ENCODE results near the gene ART4.

DNA sequence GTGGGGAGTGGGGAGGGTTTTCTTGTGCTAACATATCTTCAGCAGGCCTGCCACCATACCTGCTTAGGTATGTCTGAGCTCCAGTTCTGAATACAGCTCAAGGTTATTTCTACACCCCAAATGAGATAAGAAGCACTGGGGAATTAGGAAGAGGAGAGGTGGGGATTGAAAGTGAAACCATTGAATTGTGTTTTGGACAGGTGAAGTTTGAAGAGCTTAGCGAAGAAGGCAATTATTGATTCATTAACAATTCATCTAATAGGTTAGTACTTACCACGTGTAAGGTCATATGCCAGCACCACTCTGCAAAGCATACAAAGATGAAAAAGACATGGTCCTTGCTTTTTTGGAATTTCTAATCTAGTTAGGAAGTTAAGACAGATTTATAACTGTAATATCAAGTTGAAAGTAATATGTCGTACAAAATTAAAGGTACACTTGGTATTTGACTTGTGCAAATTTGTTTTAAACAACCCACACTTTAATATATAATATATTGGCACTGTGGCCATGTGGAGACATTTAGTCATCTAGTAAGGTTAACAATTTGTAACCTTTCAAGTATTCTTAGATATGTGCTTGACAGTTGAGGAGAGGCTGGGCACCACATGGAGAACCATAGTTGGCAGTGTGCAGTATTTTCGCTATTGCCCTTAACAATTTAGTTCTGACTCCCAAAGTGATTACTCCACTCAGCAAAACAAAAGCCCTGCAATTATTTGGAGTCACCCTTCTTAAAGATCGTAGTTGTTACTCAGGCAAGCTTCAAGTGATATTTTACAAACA, 33.0 kb downstream of the ART4 start:
- TF ChIP-seq, protein P1, sequence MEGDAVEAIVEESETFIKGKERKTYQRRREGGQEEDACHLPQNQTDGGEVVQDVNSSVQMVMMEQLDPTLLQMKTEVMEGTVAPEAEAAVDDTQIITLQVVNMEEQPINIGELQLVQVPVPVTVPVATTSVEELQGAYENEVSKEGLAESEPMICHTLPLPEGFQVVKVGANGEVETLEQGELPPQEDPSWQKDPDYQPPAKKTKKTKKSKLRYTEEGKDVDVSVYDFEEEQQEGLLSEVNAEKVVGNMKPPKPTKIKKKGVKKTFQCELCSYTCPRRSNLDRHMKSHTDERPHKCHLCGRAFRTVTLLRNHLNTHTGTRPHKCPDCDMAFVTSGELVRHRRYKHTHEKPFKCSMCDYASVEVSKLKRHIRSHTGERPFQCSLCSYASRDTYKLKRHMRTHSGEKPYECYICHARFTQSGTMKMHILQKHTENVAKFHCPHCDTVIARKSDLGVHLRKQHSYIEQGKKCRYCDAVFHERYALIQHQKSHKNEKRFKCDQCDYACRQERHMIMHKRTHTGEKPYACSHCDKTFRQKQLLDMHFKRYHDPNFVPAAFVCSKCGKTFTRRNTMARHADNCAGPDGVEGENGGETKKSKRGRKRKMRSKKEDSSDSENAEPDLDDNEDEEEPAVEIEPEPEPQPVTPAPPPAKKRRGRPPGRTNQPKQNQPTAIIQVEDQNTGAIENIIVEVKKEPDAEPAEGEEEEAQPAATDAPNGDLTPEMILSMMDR (IDR thresholded peaks at IDR 0.05), result no peak
- no peak for TF ChIP-seq POLR2A (IDR thresholded peaks at IDR 0.05)
